ENCODE data around the gene TMEM135.

Gene TMEM135

GRCh38 chr11:87223816-87224215 lies 186.1 kb downstream of the TMEM135 start:
- no peak for TF ChIP-seq EZH2phosphoT487 (IDR thresholded peaks at IDR 0.05; ENCODE audit: borderline replicate concordance, low read length)
- TF ChIP-seq, protein P1, sequence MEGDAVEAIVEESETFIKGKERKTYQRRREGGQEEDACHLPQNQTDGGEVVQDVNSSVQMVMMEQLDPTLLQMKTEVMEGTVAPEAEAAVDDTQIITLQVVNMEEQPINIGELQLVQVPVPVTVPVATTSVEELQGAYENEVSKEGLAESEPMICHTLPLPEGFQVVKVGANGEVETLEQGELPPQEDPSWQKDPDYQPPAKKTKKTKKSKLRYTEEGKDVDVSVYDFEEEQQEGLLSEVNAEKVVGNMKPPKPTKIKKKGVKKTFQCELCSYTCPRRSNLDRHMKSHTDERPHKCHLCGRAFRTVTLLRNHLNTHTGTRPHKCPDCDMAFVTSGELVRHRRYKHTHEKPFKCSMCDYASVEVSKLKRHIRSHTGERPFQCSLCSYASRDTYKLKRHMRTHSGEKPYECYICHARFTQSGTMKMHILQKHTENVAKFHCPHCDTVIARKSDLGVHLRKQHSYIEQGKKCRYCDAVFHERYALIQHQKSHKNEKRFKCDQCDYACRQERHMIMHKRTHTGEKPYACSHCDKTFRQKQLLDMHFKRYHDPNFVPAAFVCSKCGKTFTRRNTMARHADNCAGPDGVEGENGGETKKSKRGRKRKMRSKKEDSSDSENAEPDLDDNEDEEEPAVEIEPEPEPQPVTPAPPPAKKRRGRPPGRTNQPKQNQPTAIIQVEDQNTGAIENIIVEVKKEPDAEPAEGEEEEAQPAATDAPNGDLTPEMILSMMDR (IDR thresholded peaks at IDR 0.05; ENCODE audit: low read depth, low read length, poor library complexity, severe bottlenecking) = no peak
- H3K27ac ChIP-seq (ENCODE audit: low read depth, low read length) = no peak overlapping the region

GRCh38 chr11:87224486-87224885 lies 186.8 kb downstream of the TMEM135 start:
- Histone ChIP-seq H3K27ac (ENCODE audit: low read depth, low read length) (no peak overlapping the region), H3K9me3 (ENCODE audit: control insufficient read depth, insufficient read depth, low read length) (no peaks in the 10 kb centered on the region), H3K4me2 (ENCODE audit: low read length) (no peak overlapping the region), H3K36me3 (ENCODE audit: control insufficient read depth, low read length) (no peaks in the 10 kb centered on the region), H3F3A (ENCODE audit: control insufficient read depth, insufficient read depth) (no peaks in the 10 kb centered on the region), H3K27me3 (ENCODE audit: control insufficient read depth, low read length) (no peaks in the 10 kb centered on the region), H3K9me2 (replicated peaks; ENCODE audit: control insufficient read depth, low read length) (no peaks in the 10 kb centered on the region), H3K4me1 (ENCODE audit: control insufficient read depth, low read length) (no peaks in the 10 kb centered on the region), H3K4me3 (ENCODE audit: low read length) (no peak overlapping the region), H3K79me2 (ENCODE audit: control insufficient read depth, low read length) (no peaks in the 10 kb centered on the region), H4K20me1 (ENCODE audit: control insufficient read depth, insufficient read depth, low read depth, low read length) (no peaks in the 10 kb centered on the region)
- TF ChIP-seq EZH2phosphoT487 (IDR thresholded peaks at IDR 0.05; ENCODE audit: borderline replicate concordance, low read length) = no peak
- TF ChIP-seq, protein P1 (IDR thresholded peaks at IDR 0.05; ENCODE audit: low read depth, low read length, poor library complexity, severe bottlenecking) = no peak

More at GRCh38 chr11:87223816-87224215, 186.1 kb downstream of the TMEM135 start:
- H3K9me3 ChIP-seq (ENCODE audit: control insufficient read depth, insufficient read depth, low read length) = no peaks in the 10 kb centered on the region
- no peak overlapping the region for H3K4me2 ChIP-seq (ENCODE audit: low read length)
- H4K20me1 ChIP-seq (ENCODE audit: control insufficient read depth, insufficient read depth, low read depth, low read length) = no peaks in the 10 kb centered on the region
- H3F3A ChIP-seq (ENCODE audit: control insufficient read depth, insufficient read depth) = no peaks in the 10 kb centered on the region
- no peaks in the 10 kb centered on the region for H3K9me2 ChIP-seq (replicated peaks; ENCODE audit: control insufficient read depth, low read length)
- H3K36me3 ChIP-seq (ENCODE audit: control insufficient read depth, low read length) = no peaks in the 10 kb centered on the region
- H3K27me3 ChIP-seq (ENCODE audit: control insufficient read depth, low read length) = no peaks in the 10 kb centered on the region
- H3K79me2 ChIP-seq (ENCODE audit: control insufficient read depth, low read length) = no peaks in the 10 kb centered on the region
- no peaks in the 10 kb centered on the region for H3K4me1 ChIP-seq (ENCODE audit: control insufficient read depth, low read length)
- H3K4me3 ChIP-seq (ENCODE audit: low read length) = no peak overlapping the region

GRCh38 chr11:87228820-87229219 lies 191.1 kb downstream of the TMEM135 start:
- H3K79me2 ChIP-seq (ENCODE audit: control insufficient read depth, low read length) = no peaks in the 10 kb centered on the region
- no peaks in the 10 kb centered on the region for H4K20me1 ChIP-seq (ENCODE audit: control insufficient read depth, insufficient read depth, low read depth, low read length)
- H3K27me3 ChIP-seq (ENCODE audit: control insufficient read depth, low read length) = no peaks in the 10 kb centered on the region
- no peak overlapping the region for H3K4me3 ChIP-seq (ENCODE audit: low read length)
- H3K9me3 ChIP-seq (ENCODE audit: control insufficient read depth, insufficient read depth, low read length) = peaks cover 8% of the 10 kb centered on the region; the same call in 1 of the 2 replicates
- no peak overlapping the region for H3K27ac ChIP-seq (ENCODE audit: low read depth, low read length)
- no peak for TF ChIP-seq EZH2phosphoT487 (IDR thresholded peaks at IDR 0.05; ENCODE audit: borderline replicate concordance, low read length)
- TF ChIP-seq, protein P1 (IDR thresholded peaks at IDR 0.05; ENCODE audit: low read depth, low read length, poor library complexity, severe bottlenecking) = no peak
- H3F3A ChIP-seq (ENCODE audit: control insufficient read depth, insufficient read depth) = no peaks in the 10 kb centered on the region
- no peaks in the 10 kb centered on the region for H3K36me3 ChIP-seq (ENCODE audit: control insufficient read depth, low read length)
- no peak overlapping the region for H3K4me2 ChIP-seq (ENCODE audit: low read length)
- no peaks in the 10 kb centered on the region for H3K4me1 ChIP-seq (ENCODE audit: control insufficient read depth, low read length)
- H3K9me2 ChIP-seq (replicated peaks; ENCODE audit: control insufficient read depth, low read length) = no peaks in the 10 kb centered on the region
